T-cell (primary cell): ENCODE results near the gene TJP1. TPM values are rescaled to one million over a fixed set of nuclear protein-coding genes. Genes with fewer than 3 reads are reported as not detected.

Experiments
- ATAC-seq, 4 experiments: fragments of 200-7000 bp in 3 of 4; fragments of 150-1000 bp in 1 of 4; cut with Tn5 transposase; replicated peaks in 1 of 4; 1 replicate in 3 of 4; 2 replicates in 1 of 4; pipeline ENCODE4 v1.10.0; 2021; ENCODE audit warnings: moderate library complexity in 3 of 4, mild to moderate bottlenecking in 2 of 4, moderate number of reproducible peaks in 1 of 4
- CTCF ChIA-PET, 2 donors: fragments of 300-600 bp; sonication (Branson Sonifier 250); formaldehyde crosslinking; loops; one replicate each; lab custom pipeline; 2022; ENCODE audit warnings: antibody characterized with exemption in 2 of 2; lab: Charles Lee
- POLR2A ChIA-PET, 2 donors: fragments of 300-600 bp; sonication (Branson Sonifier 250); formaldehyde crosslinking; loops; one replicate each; lab custom pipeline; 2022; ENCODE audit warnings: antibody characterized with exemption in 2 of 2; lab: Charles Lee
- DNase-seq, 35 experiments: peaks; one replicate each; pipeline versions ENCODE4 v3.0.0 to v3.0.0-alpha.2; 2013 to 2023
- H3K27ac ChIP-seq: one replicate; pipeline ENCODE4 v1.5.1; 2013; ENCODE audit warnings: low read length
- H3K27me3 ChIP-seq, 2 experiments: replicated peaks in 1 of 2; 1 replicate in 1 of 2; 2 replicates in 1 of 2; pipeline versions ENCODE4 v1.6.1 to v1.7.0; 2013; ENCODE audit warnings: low read length in 1 of 2, mixed read lengths in 1 of 2; ENCODE audit not compliant: control insufficient read depth in 2 of 2, insufficient read depth in 2 of 2; ENCODE audit errors: extremely low read depth in 1 of 2
- H3K36me3 ChIP-seq, 2 donors: 1 replicate in 1 of 2; 2 replicates in 1 of 2; pipeline versions ENCODE4 v1.6.1 to v1.7.0; 2013; ENCODE audit warnings: low read length in 1 of 2; ENCODE audit not compliant: control insufficient read depth in 2 of 2, insufficient read depth in 1 of 2; ENCODE audit errors: extremely low read depth in 1 of 2
- H3K4me1 ChIP-seq, 2 experiments: 1 replicate in 1 of 2; 2 replicates in 1 of 2; pipeline versions ENCODE4 v1.6.1 to v1.7.0; 2013; ENCODE audit warnings: low read length in 2 of 2, mixed read lengths in 1 of 2; ENCODE audit not compliant: insufficient read depth in 2 of 2, control insufficient read depth in 1 of 2; ENCODE audit errors: extremely low read depth in 1 of 2
- H3K4me3 ChIP-seq, 2 donors: 1 replicate in 1 of 2; 2 replicates in 1 of 2; pipeline versions ENCODE4 v1.5.1 to v1.7.0; 2013; ENCODE audit warnings: mild to moderate bottlenecking in 2 of 2, low read length in 1 of 2, moderate library complexity in 1 of 2; ENCODE audit not compliant: control insufficient read depth in 1 of 2; ENCODE audit errors: extremely low read depth in 1 of 2
- H3K9me3 ChIP-seq: 2 replicates; pipeline ENCODE4 v1.7.0; 2013
- H3K27ac Mint-ChIP-seq, 2 donors: one replicate each; pipeline ENCODE4 v1.8.0; 2020 to 2021; ENCODE audit warnings: mild to moderate bottlenecking in 2 of 2, mixed read lengths in 2 of 2
- H3K27me3 Mint-ChIP-seq, 2 donors: one replicate each; pipeline ENCODE4 v1.8.0; 2021 to 2022; ENCODE audit warnings: mixed read lengths in 2 of 2
- H3K36me3 Mint-ChIP-seq: one replicate; pipeline ENCODE4 v1.8.0; 2021; ENCODE audit warnings: mixed read lengths
- H3K4me1 Mint-ChIP-seq, 3 donors: one replicate each; pipeline ENCODE4 v1.8.0; 2020 to 2022; ENCODE audit warnings: mixed read lengths in 3 of 3, mild to moderate bottlenecking in 1 of 3
- H3K4me3 Mint-ChIP-seq, 3 donors: one replicate each; pipeline ENCODE4 v1.8.0; 2020 to 2022; ENCODE audit warnings: mild to moderate bottlenecking in 3 of 3, mixed read lengths in 3 of 3, moderate library complexity in 3 of 3
- H3K9me3 Mint-ChIP-seq, 3 donors: one replicate each; pipeline ENCODE4 v1.8.0; 2020 to 2022; ENCODE audit warnings: mixed read lengths in 3 of 3
- WGBS: methylation state at CpG from one replicate; pipeline ENCODE4 v1.1.5; 2013; ENCODE audit warnings: missing lambda C conversion rate; ENCODE audit not compliant: insufficient coverage; 5-methylcytosine and 5-hydroxymethylcytosine counted together
- total RNA-seq, 35 experiments: library from RNA in 6 of 35; stranded (reverse) in 6 of 35; fragments of 120-200 nt in 1 of 35; gene quantifications; one replicate each; pipeline versions ENCODE4 v1.2.1 to v1.2.4 and lab custom pipeline; 2013 to 2026

TJP1 gene
- total RNA-seq, 5 donors from 2014 or later (not counting 1 experiment from before 2014, with no cell fraction given), result 0.41 to 0.73 (median 0.53) TPM; not detected in 2

GRCh38 chr15:29692527-29692926 is 129.7 kb downstream of the TJP1 start:
- Histone ChIP-seq H3K27ac (no peak overlapping the region), H3K36me3 (no peaks in the 10 kb centered on the region), H3K27me3 (peaks cover 0 to 19% of the 10 kb centered on the region in 2 experiments), H3K9me3 (no peaks in the 10 kb centered on the region), H3K4me3 (no peak overlapping the region), H3K4me1 (no peaks in the 10 kb centered on the region)
- CTCF ChIA-PET, result no interaction called here
- H3K27ac Mint-ChIP-seq, result no peak overlapping the region
- H3K9me3 Mint-ChIP-seq, result peaks cover 4 to 10% (median 6%) of the 10 kb centered on the region in 3 donors
- POLR2A ChIA-PET, result interaction anchor here in 1 of 2 donors (0.5 kb wide), 1 partner anchor 36 kb away, joined by 3 read pairs; no protein-coding TSS in a partner anchor
- no peaks in the 10 kb centered on the region for H3K4me1 Mint-ChIP-seq
- H3K36me3 Mint-ChIP-seq, result no peaks in the 10 kb centered on the region
- peaks cover 15 to 23% of the 10 kb centered on the region in 2 donors for H3K27me3 Mint-ChIP-seq
- no peak overlapping the region for H3K4me3 Mint-ChIP-seq
- DNase-seq (no peak), ATAC-seq (no peak)
- no CpG with 5 or more reads among the region's 2 CpGs for WGBS

GRCh38 chr15:29690765-29691475 is 131.3 kb downstream of the TJP1 start:
- H3K4me1 Mint-ChIP-seq, result no peaks in the 10 kb centered on the region
- H3K27me3 Mint-ChIP-seq, result peaks cover 13 to 23% of the 10 kb centered on the region in 2 donors
- DNase-seq, result no peak
- H3K27me3 ChIP-seq, result peaks cover 0 to 24% of the 10 kb centered on the region in 2 experiments
- H3K36me3 Mint-ChIP-seq, result no peaks in the 10 kb centered on the region
- no peaks in the 10 kb centered on the region for H3K9me3 ChIP-seq
- ATAC-seq, result no peak
- H3K27ac Mint-ChIP-seq, result no peak overlapping the region
- POLR2A ChIA-PET, result no interaction called here
- H3K27ac ChIP-seq, result no peak overlapping the region
- 81% methylated on average over 4 of the region's 7 CpGs for WGBS
- H3K4me1 ChIP-seq, result no peaks in the 10 kb centered on the region
- CTCF ChIA-PET, result no interaction called here
- H3K4me3 Mint-ChIP-seq, result no peak overlapping the region
- H3K36me3 ChIP-seq, result no peaks in the 10 kb centered on the region
- H3K4me3 ChIP-seq, result no peak overlapping the region
- peaks cover 6 to 10% (median 7%) of the 10 kb centered on the region in 3 donors for H3K9me3 Mint-ChIP-seq

DNA sequence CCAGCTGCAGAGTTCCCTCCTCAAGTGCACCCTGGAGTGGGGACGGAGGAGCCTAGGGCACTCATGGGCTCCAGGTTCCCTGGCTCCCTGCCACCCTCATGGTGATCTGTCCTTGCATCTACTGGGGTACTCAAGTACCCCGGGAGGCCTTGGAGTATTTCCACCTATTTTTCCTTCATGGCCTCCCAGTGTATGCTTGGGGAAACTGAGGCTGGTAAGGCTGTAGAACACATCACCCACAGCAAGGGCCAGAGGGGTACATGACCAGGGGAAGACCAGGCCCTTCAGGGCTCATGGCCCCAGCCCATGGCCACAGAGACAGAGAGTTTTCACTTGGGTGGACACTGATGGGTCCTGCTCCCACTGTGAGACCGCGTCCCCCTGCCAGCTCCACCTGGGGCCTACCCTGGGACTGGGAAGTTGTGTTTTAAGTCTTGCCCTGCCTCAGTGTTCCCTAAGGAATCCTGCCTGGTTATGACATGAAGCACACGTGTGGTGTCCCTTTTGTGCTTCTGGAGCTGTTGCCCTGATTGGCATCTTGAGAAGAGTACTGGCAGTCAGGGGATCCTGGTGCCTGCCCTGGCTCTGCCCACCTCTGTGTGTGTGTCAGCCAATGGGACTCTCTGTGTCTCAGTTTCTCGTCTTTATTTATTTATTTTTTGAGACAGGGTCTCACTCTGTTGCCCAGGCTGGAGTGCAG is 132.8 kb downstream of the TJP1 start:
- H3K36me3 Mint-ChIP-seq, result no peaks in the 10 kb centered on the region
- Histone ChIP-seq H3K27ac (no peak overlapping the region), H3K4me3 (no peak overlapping the region), H3K36me3 (no peaks in the 10 kb centered on the region), H3K27me3 (peaks cover 0 to 30% of the 10 kb centered on the region in 2 experiments), H3K9me3 (no peaks in the 10 kb centered on the region), H3K4me1 (no peaks in the 10 kb centered on the region)
- DNase-seq (no peak), ATAC-seq (no peak)
- WGBS, result 86% methylated on average over 5 of the region's 6 CpGs
- no peak overlapping the region for H3K27ac Mint-ChIP-seq
- no peak overlapping the region for H3K4me3 Mint-ChIP-seq
- peaks cover 17 to 23% of the 10 kb centered on the region in 2 donors for H3K27me3 Mint-ChIP-seq
- peaks cover 6 to 7% (median 6%) of the 10 kb centered on the region in 3 donors for H3K9me3 Mint-ChIP-seq
- CTCF ChIA-PET, result no interaction called here
- H3K4me1 Mint-ChIP-seq, result no peaks in the 10 kb centered on the region
- POLR2A ChIA-PET, result no interaction called here

- peaks cover 3 to 7% (median 4%) of the 10 kb centered on the region in 3 donors for H3K9me3 Mint-ChIP-seq
- H3K4me3 ChIP-seq, result no peak overlapping the region
- H3K4me1 Mint-ChIP-seq, result no peaks in the 10 kb centered on the region
- ATAC-seq (no peak), DNase-seq (no peak)
- CTCF ChIA-PET, result no interaction called here
- H3K4me3 Mint-ChIP-seq, result no peak overlapping the region
- H3K27ac Mint-ChIP-seq, result no peak overlapping the region
- H3K9me3 ChIP-seq, result no peaks in the 10 kb centered on the region
- H3K27me3 Mint-ChIP-seq, result peaks cover 19 to 23% of the 10 kb centered on the region in 2 donors
- H3K27me3 ChIP-seq, result peaks cover 0 to 31% of the 10 kb centered on the region in 2 experiments
- H3K36me3 Mint-ChIP-seq, result no peaks in the 10 kb centered on the region
- no peak overlapping the region for H3K27ac ChIP-seq
- 82% methylated on average over 25 of the region's 26 CpGs for WGBS
- POLR2A ChIA-PET, result interaction anchor here in 1 of 2 donors (0.6 kb wide), 1 partner anchor 24 kb away, joined by 6 read pairs; no protein-coding TSS in a partner anchor
- no peaks in the 10 kb centered on the region for H3K36me3 ChIP-seq
- H3K4me1 ChIP-seq, result no peaks in the 10 kb centered on the region
Measured at GRCh38 chr15:29688506-29689286, 133.6 kb downstream of the TJP1 start.

DNA sequence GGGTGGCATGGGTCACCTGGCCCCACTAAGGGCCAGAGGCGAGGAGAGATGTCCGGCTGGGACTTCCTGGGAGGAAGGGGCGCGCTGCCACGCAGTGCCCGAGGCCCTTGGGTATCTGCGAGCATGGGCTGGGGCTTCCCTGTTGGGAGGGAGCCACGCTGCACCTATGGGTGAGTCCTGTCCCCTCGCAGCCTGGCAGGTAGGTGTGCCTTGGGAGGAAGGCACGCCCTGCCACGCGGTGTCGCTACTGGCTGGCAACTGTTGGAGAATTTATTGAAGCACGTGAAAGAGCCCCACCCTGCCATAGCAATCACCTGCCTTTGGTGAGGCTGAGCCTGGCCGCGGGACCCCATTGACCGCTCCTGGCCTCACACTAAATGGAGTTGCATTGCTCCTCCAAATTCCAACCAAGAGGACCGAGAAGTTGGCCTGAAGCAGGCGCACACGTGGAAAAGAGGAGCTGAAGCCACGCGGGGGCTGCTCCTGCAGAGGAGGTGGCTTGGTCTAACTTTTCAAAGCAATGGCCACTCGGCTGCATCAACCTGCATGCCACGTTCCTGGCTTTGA is 134.2 kb downstream of the TJP1 start:
- no peaks in the 10 kb centered on the region for H3K36me3 Mint-ChIP-seq

More for the DNA sequence above, 134.2 kb downstream of the TJP1 start:
- Histone ChIP-seq H3K27ac (no peak overlapping the region), H3K9me3 (no peaks in the 10 kb centered on the region), H3K4me1 (no peaks in the 10 kb centered on the region), H3K4me3 (no peak overlapping the region), H3K36me3 (no peaks in the 10 kb centered on the region), H3K27me3 (peaks cover 0 to 34% of the 10 kb centered on the region in 2 experiments)
- Mint-ChIP-seq H3K27ac (no peak overlapping the region), H3K27me3 (peaks cover 19 to 23% of the 10 kb centered on the region in 2 donors), H3K4me3 (no peak overlapping the region), H3K9me3 (peaks cover 0 to 7% (median 3%) of the 10 kb centered on the region in 3 donors), H3K4me1 (no peaks in the 10 kb centered on the region)
- WGBS, result 80% methylated on average over 16 of the region's 24 CpGs
- CTCF ChIA-PET, result no interaction called here
- ATAC-seq, result no peak
- no peak for DNase-seq
- POLR2A ChIA-PET, result interaction anchor here in 1 of 2 donors (0.6 kb wide), 1 partner anchor 25 kb away, joined by 6 read pairs; no protein-coding TSS in a partner anchor
